Measurements from ENCODE around the gene NT5C1A. TPM values are rescaled to one million over a fixed set of nuclear protein-coding genes. Genes with fewer than 3 reads are reported as not detected.

NT5C1A gene
- not detected in 2 replicates for polyA plus RNA-seq (2011; rRNA removed)
- polyA minus RNA-seq (2011; rRNA and poly(A)+ RNA removed), result not detected in 2 replicates

- Histone ChIP-seq H3K27me3 (ENCODE audit: control insufficient read depth, insufficient read depth, low read length) (peaks cover 47% of the 10 kb centered on the region), H3K36me3 (ENCODE audit: control insufficient read depth, insufficient read depth, low read length) (no peaks in the 10 kb centered on the region), H3K4me3 (ENCODE audit: low read depth, low read length) (peak within 1 kb of the TSS; percentile 29)
- DNase-seq (ENCODE audit: low read depth), result no peak
- ChIA-PET POLR2A (interaction anchor here (0.5 kb wide), 1 partner anchor 66 kb away, joined by 7 read pairs; the partner anchor contains the start of gene PPIE), CTCF (interaction anchor here (0.9 to 10.0 kb wide), 8 partner anchors 10 to 66 kb away, joined by 3 to 137 read pairs (median 7); no protein-coding TSS in a partner anchor)
- TF ChIP-seq CTCF (IDR thresholded peaks at IDR 0.05; ENCODE audit: insufficient read depth, low read depth, low read length), result no peak
Observed at GRCh38 chr1:39671793-39672550, at the start of gene NT5C1A. NT5C1A (minus strand) TSS chr1:39672107; CDS start chr1:39672038, 69 bp downstream.

- ChIA-PET POLR2A (no interaction called here), CTCF (interaction anchor here (1.4 to 1.6 kb wide), 2 partner anchors 61 to 116 kb away, joined by 3 to 8 read pairs; no protein-coding TSS in a partner anchor)
- no peak for TF ChIP-seq CTCF (IDR thresholded peaks at IDR 0.05; ENCODE audit: insufficient read depth, low read depth, low read length)
Observed at GRCh38 chr1:39721664-39722063, 49.8 kb upstream of the NT5C1A start.

GRCh38 chr1:39720094-39720999, 48.4 kb upstream of the NT5C1A start:
- peak; percentile 14 for DNase-seq (ENCODE audit: low read depth)
- peak; percentile 49 for TF ChIP-seq CTCF (IDR thresholded peaks at IDR 0.05; ENCODE audit: insufficient read depth, low read depth, low read length)
- ChIA-PET POLR2A (interaction anchor here (0.6 kb wide), 1 partner anchor 123 kb away, joined by 3 read pairs; no protein-coding TSS in a partner anchor), CTCF (interaction anchor here (0.6 to 2.1 kb wide), 20 partner anchors 10 to 250 kb away, joined by 3 to 13 read pairs (median 4); partner anchors contain the start of gene NT5C1A)
- H3K36me3 ChIP-seq (ENCODE audit: control insufficient read depth, insufficient read depth, low read length), result no peaks in the 10 kb centered on the region
- H3K27me3 ChIP-seq (ENCODE audit: control insufficient read depth, insufficient read depth, low read length), result peaks cover 23% of the 10 kb centered on the region
- no peak overlapping the region for H3K4me3 ChIP-seq (ENCODE audit: low read depth, low read length)

More at GRCh38 chr1:39721664-39722063, 49.8 kb upstream of the NT5C1A start:
- no peak overlapping the region for H3K4me3 ChIP-seq (ENCODE audit: low read depth, low read length)
- H3K27me3 ChIP-seq (ENCODE audit: control insufficient read depth, insufficient read depth, low read length), result peaks cover 25% of the 10 kb centered on the region
- no peaks in the 10 kb centered on the region for H3K36me3 ChIP-seq (ENCODE audit: control insufficient read depth, insufficient read depth, low read length)
- DNase-seq (ENCODE audit: low read depth), result no peak

- Histone ChIP-seq H3K27me3 (ENCODE audit: control insufficient read depth, insufficient read depth, low read length) (peaks cover 28% of the 10 kb centered on the region), H3K36me3 (ENCODE audit: control insufficient read depth, insufficient read depth, low read length) (no peaks in the 10 kb centered on the region), H3K4me3 (ENCODE audit: low read depth, low read length) (no peak overlapping the region)
- POLR2A ChIA-PET, result no interaction called here
- CTCF ChIA-PET, result interaction anchor here (0.9 to 2.0 kb wide), 3 partner anchors 46 to 114 kb away, joined by 4 to 7 read pairs (median 4); partner anchors contain the start of gene NT5C1A
- no peak for DNase-seq (ENCODE audit: low read depth)
- TF ChIP-seq CTCF (IDR thresholded peaks at IDR 0.05; ENCODE audit: insufficient read depth, low read depth, low read length), result no peak
Observed at GRCh38 chr1:39717809-39718208, 45.9 kb upstream of the NT5C1A start.

Data from BJ (cell line).